ENCODE data around the gene FAM156A. TPM values are rescaled to one million over a fixed set of nuclear protein-coding genes. Genes with fewer than 3 reads are reported as not detected.
"Not testable (repeated sequence)": the region's sequence is repeated elsewhere in the genome, so short reads cannot be mapped to it uniquely, and the experiment has no call there.

The FAM156A gene, protein sequence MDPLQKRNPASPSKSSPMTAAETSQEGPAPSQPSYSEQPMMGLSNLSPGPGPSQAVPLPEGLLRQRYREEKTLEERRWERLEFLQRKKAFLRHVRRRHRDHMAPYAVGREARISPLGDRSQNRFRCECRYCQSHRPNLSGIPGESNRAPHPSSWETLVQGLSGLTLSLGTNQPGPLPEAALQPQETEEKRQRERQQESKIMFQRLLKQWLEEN
- total RNA-seq (2021) (26.8 and 34.2 TPM in 2 replicates), Bru-seq, nascent RNA (percentile 50 among the genes with signal in this experiment), BruChase-seq, experiment 1, labeled RNA remaining after a 2-hour chase (percentile 68 among the genes with signal in this experiment), BruChase-seq, experiment 2, labeled RNA remaining after a 6-hour chase (percentile 60 among the genes with signal in this experiment)
- long read RNA-seq, transcript FAM156A-221 (3 exons, 3,757 nt), result major isoform, 27 of 71 reads
- long read RNA-seq, transcript FAM156A-215 (4 exons, 644 nt), result minor isoform, 6 of 71 reads
- long read RNA-seq, partial matches to known transcripts, result 2 of 71 reads
- long read RNA-seq, other reads (novel, unspliced or antisense), result 30 of 71 reads

DNA sequence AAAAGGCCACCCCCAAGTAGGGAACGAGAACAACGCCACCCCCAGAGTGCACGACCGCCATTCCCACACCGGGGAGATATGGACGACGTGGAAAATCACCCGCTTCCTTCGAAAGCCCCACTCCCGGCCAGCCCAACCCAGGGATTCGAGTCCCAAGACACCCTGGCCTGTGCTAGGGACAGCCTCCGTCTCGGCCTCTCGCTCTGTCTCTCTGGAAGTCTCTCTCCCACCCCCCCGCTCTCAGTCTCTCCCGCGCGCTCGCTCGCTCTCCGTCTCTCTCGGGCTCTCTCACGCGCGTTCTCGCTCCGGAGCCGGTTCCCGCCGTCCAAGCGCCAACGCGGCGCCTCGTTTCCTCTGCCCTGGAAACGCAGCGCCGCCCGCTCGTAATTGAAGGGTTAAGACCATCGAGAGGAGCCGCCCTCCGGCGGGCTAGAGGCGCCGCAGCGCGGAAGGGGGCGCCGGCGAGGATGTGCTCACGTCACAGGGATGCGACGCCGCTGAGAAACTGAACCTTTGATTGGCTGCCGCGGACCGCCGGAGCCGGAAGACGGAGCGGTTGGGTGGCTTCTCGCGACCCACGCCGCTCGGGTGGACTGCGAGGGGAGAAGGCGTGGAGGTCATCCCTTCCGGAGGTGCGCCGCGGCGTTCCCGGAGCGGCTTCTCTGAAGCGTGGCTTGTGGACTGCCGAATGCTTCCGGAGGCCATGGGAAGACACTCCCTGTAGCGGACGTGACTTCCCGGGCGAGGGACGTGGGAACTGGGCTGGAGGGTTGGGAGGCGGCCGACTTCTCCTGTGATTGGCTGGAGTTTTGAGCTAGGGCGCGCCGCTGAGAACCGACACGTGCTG lies at the start of gene FAM156A:
FAM156A (minus strand) TSS at position 406 of the 847 bp plus-strand sequence. CDS start 9,930 bp downstream, outside the sequence.
- H3K27ac ChIP-seq; H3K27me3 ChIP-seq (ENCODE audit: insufficient read depth, low read depth); H2AFZ ChIP-seq; H3K4me1 ChIP-seq (replicated peaks; ENCODE audit: insufficient read depth); DNase-seq; BruUV-seq (replicated peaks); H3K36me3 ChIP-seq (ENCODE audit: low read depth); H3K4me3 ChIP-seq; H4K20me1 ChIP-seq (ENCODE audit: insufficient read depth); intact Hi-C loops (cut with micrococcal nuclease; ENCODE audit: unreplicated experiment); H3K4me2 ChIP-seq; CTCF ChIA-PET; H3K79me2 ChIP-seq (ENCODE audit: low read depth); H3F3A ChIP-seq (ENCODE audit: insufficient read depth, low read depth); POLR2A ChIA-PET (ENCODE audit: unreplicated experiment); H3K9me2 ChIP-seq (ENCODE audit: insufficient read depth); H3K9me3 ChIP-seq (ENCODE audit: insufficient read depth, low read depth): not testable (repeated sequence)

DNA sequence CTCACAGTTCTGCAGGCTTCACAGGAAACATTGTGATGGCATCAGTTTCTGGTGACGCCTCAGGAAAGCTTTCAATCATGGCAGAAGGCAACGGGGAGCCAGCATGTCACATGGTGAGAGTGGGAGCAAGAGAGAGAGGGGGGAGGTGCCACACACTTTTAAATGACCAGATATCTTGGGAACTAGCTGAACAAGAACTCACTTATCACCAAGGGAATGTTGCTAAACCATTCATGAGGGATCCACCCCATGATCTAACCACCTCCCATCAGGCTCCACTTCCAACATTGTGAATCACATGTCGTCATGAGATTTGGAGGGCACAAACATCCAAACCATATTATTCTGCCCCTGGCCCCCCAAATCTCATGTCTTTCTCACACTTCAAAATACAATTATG lies 47.0 kb upstream of the FAM156A start:
- no peaks in the 10 kb centered on the region for H4K20me1 ChIP-seq (ENCODE audit: insufficient read depth)
- no peaks in the 10 kb centered on the region for H3F3A ChIP-seq (ENCODE audit: insufficient read depth, low read depth)
- no peak overlapping the region for H3K27ac ChIP-seq
- ChIA-PET POLR2A (ENCODE audit: unreplicated experiment) (no interaction called here), CTCF (no interaction called here)
- no peaks in the 10 kb centered on the region for H3K27me3 ChIP-seq (ENCODE audit: insufficient read depth, low read depth)
- H3K9me2 ChIP-seq (ENCODE audit: insufficient read depth), result no peaks in the 10 kb centered on the region
- H3K79me2 ChIP-seq (ENCODE audit: low read depth), result no peaks in the 10 kb centered on the region
- intact Hi-C loops (cut with micrococcal nuclease; ENCODE audit: unreplicated experiment), result no loop called here
- H3K36me3 ChIP-seq (ENCODE audit: low read depth), result no peaks in the 10 kb centered on the region
- H3K9me3 ChIP-seq (ENCODE audit: insufficient read depth, low read depth), result no peaks in the 10 kb centered on the region
- no peak overlapping the region for H3K4me2 ChIP-seq
- no peak for DNase-seq
- H3K4me1 ChIP-seq (replicated peaks; ENCODE audit: insufficient read depth), result no peaks in the 10 kb centered on the region
- no peak overlapping the region for H2AFZ ChIP-seq
- no peak overlapping the region for H3K4me3 ChIP-seq
- BruUV-seq (replicated peaks), result no TSS peak
- TF ChIP-seq, protein P1, sequence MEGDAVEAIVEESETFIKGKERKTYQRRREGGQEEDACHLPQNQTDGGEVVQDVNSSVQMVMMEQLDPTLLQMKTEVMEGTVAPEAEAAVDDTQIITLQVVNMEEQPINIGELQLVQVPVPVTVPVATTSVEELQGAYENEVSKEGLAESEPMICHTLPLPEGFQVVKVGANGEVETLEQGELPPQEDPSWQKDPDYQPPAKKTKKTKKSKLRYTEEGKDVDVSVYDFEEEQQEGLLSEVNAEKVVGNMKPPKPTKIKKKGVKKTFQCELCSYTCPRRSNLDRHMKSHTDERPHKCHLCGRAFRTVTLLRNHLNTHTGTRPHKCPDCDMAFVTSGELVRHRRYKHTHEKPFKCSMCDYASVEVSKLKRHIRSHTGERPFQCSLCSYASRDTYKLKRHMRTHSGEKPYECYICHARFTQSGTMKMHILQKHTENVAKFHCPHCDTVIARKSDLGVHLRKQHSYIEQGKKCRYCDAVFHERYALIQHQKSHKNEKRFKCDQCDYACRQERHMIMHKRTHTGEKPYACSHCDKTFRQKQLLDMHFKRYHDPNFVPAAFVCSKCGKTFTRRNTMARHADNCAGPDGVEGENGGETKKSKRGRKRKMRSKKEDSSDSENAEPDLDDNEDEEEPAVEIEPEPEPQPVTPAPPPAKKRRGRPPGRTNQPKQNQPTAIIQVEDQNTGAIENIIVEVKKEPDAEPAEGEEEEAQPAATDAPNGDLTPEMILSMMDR (conservative IDR thresholded peaks at IDR 0.05), result no peak
- TF ChIP-seq EZH2 (IDR thresholded peaks at IDR 0.05; ENCODE audit: low read depth), result no peak

DNA sequence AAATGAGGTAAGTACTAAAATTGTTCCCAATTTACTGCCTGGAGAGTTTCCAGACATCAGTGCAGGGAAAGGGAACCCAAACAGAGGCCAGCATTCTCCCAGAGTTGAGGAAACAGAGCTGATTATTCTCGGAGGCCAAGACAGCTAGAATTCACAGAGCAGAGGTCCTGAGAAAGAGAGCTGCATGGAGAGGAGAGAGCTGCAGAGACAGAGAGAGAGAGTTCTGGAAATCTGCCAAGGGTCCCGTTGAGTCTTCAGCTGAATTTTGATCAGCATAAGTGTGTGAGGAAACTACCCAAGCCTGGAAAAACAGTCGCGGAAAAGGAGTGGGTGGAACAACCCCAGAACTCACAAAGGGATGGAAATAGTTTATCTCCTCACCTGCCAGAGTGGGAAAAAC lies 46.5 kb upstream of the FAM156A start:
- CTCF ChIA-PET, result no interaction called here

More for the DNA sequence above, 46.5 kb upstream of the FAM156A start:
- no peaks in the 10 kb centered on the region for H3K36me3 ChIP-seq (ENCODE audit: low read depth)
- no peak for TF ChIP-seq EZH2 (IDR thresholded peaks at IDR 0.05; ENCODE audit: low read depth)
- TF ChIP-seq, protein P1 (conservative IDR thresholded peaks at IDR 0.05), result no peak
- H3K27ac ChIP-seq, result no peak overlapping the region
- intact Hi-C loops (cut with micrococcal nuclease; ENCODE audit: unreplicated experiment), result no loop called here
- H3K9me2 ChIP-seq (ENCODE audit: insufficient read depth), result no peaks in the 10 kb centered on the region
- H3K4me3 ChIP-seq, result no peak overlapping the region
- POLR2A ChIA-PET (ENCODE audit: unreplicated experiment), result no interaction called here
- no TSS peak for BruUV-seq (replicated peaks)
- DNase-seq, result no peak
- no peak overlapping the region for H3K4me2 ChIP-seq
- H3K79me2 ChIP-seq (ENCODE audit: low read depth), result no peaks in the 10 kb centered on the region
- H4K20me1 ChIP-seq (ENCODE audit: insufficient read depth), result no peaks in the 10 kb centered on the region
- no peaks in the 10 kb centered on the region for H3F3A ChIP-seq (ENCODE audit: insufficient read depth, low read depth)
- H3K4me1 ChIP-seq (replicated peaks; ENCODE audit: insufficient read depth), result no peaks in the 10 kb centered on the region
- no peak overlapping the region for H2AFZ ChIP-seq
- H3K9me3 ChIP-seq (ENCODE audit: insufficient read depth, low read depth), result no peaks in the 10 kb centered on the region
- H3K27me3 ChIP-seq (ENCODE audit: insufficient read depth, low read depth), result no peaks in the 10 kb centered on the region
